ENCODE data around the gene ACOXL. TPM values are rescaled to one million over a fixed set of nuclear protein-coding genes. Genes with fewer than 3 reads are reported as not detected.

The ACOXL gene
- total RNA-seq, 2 donors from 2014 or later = not detected

DNA sequence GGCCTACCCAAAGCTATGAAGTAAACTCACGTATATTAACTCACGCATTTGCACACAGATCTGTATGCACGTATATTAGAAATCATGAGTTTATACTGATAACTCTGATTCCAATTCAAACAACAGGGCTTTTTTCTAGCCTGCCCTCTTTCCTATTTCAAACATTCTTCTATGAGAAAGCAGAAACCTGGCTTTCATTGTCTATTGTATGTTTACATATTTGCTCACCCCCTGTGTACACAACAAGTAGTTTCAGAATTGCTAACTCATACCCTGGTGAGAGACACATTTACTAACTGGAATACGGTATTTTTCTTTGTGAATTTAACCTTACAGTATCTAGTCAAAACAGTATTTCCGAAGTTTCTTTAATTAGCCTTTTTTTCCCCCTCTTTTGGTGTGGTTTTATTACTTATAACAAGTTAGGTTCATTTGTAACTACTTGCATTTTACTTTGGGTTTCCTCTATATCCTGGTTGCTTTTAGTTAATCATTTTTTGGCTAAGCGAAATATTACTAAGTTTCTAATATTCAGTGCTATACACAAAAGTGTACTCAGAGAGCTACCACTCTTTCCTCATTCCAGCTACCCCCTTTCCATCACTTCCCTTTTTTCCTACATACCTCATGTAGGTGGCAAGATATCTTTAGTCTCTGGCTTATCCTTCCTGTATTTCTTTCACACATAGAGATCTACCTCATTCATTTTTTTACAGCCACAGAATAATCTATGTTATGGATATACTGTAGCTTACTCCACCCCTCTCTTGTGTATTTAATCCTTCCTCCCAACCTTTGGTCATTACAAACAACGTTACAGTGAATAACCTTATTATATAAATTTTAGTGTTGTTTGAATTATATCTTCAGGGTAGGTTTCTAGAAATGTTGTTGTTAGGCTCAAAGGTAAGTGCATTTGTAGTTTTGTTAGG lies 275.6 kb downstream of the ACOXL start:
- no peak overlapping the region for H3K27ac ChIP-seq
- TF ChIP-seq, protein P1, sequence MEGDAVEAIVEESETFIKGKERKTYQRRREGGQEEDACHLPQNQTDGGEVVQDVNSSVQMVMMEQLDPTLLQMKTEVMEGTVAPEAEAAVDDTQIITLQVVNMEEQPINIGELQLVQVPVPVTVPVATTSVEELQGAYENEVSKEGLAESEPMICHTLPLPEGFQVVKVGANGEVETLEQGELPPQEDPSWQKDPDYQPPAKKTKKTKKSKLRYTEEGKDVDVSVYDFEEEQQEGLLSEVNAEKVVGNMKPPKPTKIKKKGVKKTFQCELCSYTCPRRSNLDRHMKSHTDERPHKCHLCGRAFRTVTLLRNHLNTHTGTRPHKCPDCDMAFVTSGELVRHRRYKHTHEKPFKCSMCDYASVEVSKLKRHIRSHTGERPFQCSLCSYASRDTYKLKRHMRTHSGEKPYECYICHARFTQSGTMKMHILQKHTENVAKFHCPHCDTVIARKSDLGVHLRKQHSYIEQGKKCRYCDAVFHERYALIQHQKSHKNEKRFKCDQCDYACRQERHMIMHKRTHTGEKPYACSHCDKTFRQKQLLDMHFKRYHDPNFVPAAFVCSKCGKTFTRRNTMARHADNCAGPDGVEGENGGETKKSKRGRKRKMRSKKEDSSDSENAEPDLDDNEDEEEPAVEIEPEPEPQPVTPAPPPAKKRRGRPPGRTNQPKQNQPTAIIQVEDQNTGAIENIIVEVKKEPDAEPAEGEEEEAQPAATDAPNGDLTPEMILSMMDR (IDR thresholded peaks at IDR 0.05) = no peak
- DNase-seq (ENCODE audit: low spot score) (no peak), ATAC-seq (ENCODE audit: insufficient number of reproducible peaks, low FRiP score, low read depth) (no peak)
- H3K27me3 ChIP-seq (replicated peaks; ENCODE audit: insufficient read depth) = no peaks in the 10 kb centered on the region
- no peaks in the 10 kb centered on the region for H3K36me3 ChIP-seq
- peaks cover 3% of the 10 kb centered on the region for H3K9me3 ChIP-seq
- no peak overlapping the region for H3K4me3 ChIP-seq
- no peaks in the 10 kb centered on the region for H3K4me1 ChIP-seq (ENCODE audit: control insufficient read depth in 1 of 2, low read depth in 2 of 2)

DNA sequence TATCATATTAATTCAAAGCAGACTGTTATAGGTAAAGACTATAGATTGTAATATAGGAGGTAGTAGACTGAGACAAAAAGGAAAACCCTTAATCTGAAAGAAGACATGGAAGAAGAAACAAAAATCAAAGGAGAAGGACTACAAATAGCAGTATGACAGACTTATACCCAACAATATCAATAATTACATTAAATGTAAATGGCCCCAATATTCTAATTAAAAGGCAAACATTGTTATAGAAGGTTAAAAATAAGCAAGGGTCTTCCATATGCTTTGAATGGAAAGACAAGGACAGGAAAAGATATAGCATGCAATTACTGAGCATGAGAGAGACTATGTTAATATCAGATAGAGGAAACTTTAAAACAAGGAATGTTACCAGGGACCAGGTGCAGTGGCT lies 278.8 kb downstream of the ACOXL start:
- Histone ChIP-seq H3K4me1 (ENCODE audit: control insufficient read depth in 1 of 2, low read depth in 2 of 2) (no peaks in the 10 kb centered on the region), H3K27me3 (replicated peaks; ENCODE audit: insufficient read depth) (no peaks in the 10 kb centered on the region), H3K36me3 (no peaks in the 10 kb centered on the region), H3K27ac (no peak overlapping the region), H3K4me3 (no peak overlapping the region), H3K9me3 (peaks cover 10% of the 10 kb centered on the region)
- TF ChIP-seq, protein P1 (IDR thresholded peaks at IDR 0.05) = no peak
- DNase-seq (ENCODE audit: low spot score) (no peak), ATAC-seq (ENCODE audit: insufficient number of reproducible peaks, low FRiP score, low read depth) (no peak)

DNA sequence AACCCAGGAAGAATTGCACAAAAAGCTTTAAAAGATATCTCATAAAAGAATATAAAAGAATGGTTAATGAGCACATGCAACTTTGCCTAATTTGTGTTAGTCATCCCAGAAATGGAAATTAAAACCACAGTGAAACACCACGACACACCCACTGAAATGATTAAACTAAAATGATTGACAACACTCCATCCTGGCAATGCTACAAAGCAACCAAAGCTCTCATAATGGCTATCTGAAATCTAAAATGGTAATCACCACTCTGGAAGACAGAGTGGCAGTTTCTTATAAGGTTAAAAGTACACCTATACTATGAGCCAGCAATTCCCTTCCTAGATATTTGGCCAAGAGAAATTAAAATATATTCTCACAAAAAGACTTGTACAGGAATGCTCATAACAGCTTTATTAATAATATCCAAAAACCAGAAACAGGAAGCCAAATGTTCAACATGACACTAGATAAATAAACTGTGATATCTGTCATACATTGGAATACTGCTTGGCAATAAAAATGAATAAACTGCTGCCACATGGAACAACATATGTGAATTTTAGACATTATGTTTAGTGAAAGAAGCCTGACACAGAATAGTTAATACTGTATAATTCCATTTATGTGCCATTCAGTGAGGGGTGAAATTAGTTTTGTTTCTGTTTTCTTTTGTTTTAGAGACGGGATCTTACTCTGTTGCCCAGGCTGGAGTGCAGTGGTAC lies 283.1 kb downstream of the ACOXL start:
- Histone ChIP-seq H3K4me1 (ENCODE audit: control insufficient read depth in 1 of 2, low read depth in 2 of 2) (no peaks in the 10 kb centered on the region), H3K4me3 (no peak overlapping the region), H3K9me3 (peaks cover 10% of the 10 kb centered on the region), H3K36me3 (no peaks in the 10 kb centered on the region), H3K27ac (no peak overlapping the region), H3K27me3 (replicated peaks; ENCODE audit: insufficient read depth) (no peaks in the 10 kb centered on the region)
- TF ChIP-seq, protein P1 (IDR thresholded peaks at IDR 0.05) = no peak
- ATAC-seq (ENCODE audit: insufficient number of reproducible peaks, low FRiP score, low read depth) (no peak), DNase-seq (ENCODE audit: low spot score) (no peak)

DNA sequence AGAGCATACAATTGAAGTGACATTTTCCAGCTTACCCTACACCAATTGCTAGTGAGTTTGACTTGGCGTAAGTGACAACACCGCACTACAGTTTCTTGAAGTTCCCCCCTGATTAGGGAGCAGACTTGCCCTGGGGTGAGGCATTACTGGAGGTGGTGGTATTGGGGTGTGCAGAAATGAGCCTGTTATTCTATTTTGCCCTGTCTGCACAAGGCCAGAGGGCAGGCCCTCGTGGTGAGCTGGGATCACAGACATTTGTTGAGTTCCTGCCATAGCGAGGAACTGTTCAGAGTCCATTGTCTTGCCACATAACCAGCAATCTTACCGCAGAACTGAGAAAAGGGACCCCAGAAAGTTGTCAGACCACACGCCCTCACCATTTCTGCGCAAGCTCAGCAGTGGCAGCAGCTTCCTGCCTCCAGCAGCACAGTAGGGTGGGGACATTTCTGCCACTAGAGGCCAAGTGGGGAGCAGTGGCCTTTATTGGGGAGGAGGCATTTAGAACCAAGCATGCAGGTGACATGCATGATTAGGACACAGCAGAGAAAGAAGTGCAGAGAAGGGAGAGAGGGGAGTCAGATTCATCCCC lies 284.8 kb downstream of the ACOXL start:
- DNase-seq (ENCODE audit: low spot score) = no peak
- no peaks in the 10 kb centered on the region for H3K36me3 ChIP-seq
- H3K27me3 ChIP-seq (replicated peaks; ENCODE audit: insufficient read depth) = no peaks in the 10 kb centered on the region
- no peak for ATAC-seq (ENCODE audit: insufficient number of reproducible peaks, low FRiP score, low read depth)
- H3K4me1 ChIP-seq (ENCODE audit: control insufficient read depth in 1 of 2, low read depth in 2 of 2) = no peaks in the 10 kb centered on the region
- TF ChIP-seq, protein P1 (IDR thresholded peaks at IDR 0.05) = no peak
- no peak overlapping the region for H3K27ac ChIP-seq
- no peak overlapping the region for H3K4me3 ChIP-seq
- peaks cover 6% of the 10 kb centered on the region for H3K9me3 ChIP-seq

DNA sequence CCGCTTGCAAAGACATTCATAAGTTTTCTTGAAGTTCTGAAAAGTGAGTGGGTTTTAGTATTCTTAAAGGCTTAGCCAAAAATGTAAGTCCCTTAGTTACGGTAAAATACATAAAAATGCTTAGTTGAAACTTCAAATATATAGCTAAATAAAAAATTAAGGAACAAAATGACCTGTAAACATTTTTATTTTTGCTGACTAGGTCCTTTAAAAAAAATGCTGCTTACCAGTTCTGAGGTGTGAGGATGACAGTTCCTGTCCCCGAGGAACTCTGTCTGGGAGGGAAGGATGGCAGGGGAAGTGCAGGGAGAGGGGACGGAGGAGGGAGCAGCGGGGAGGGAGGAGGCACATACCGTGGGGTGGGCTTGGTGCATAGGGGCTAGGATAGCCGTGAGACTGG lies 285.5 kb downstream of the ACOXL start:
- ATAC-seq (ENCODE audit: insufficient number of reproducible peaks, low FRiP score, low read depth) (no peak), DNase-seq (ENCODE audit: low spot score) (no peak)
- TF ChIP-seq, protein P1 (IDR thresholded peaks at IDR 0.05) = no peak
- Histone ChIP-seq H3K4me1 (ENCODE audit: control insufficient read depth in 1 of 2, low read depth in 2 of 2) (no peaks in the 10 kb centered on the region), H3K27ac (no peak overlapping the region), H3K9me3 (peaks cover 6% of the 10 kb centered on the region), H3K4me3 (no peak overlapping the region), H3K36me3 (no peaks in the 10 kb centered on the region), H3K27me3 (replicated peaks; ENCODE audit: insufficient read depth) (no peaks in the 10 kb centered on the region)

All from thoracic aorta (tissue), 2 donors.